ENCODE data around the gene ANKRD36C.
"Not testable (repeated sequence)": the region's sequence is repeated elsewhere in the genome, so short reads cannot be mapped to it uniquely, and the experiment has no call there.

ANKRD36C gene

GRCh38 chr2:95991351-95992094 lies at the start of gene ANKRD36C:
Gene ANKRD36C, minus strand, starts transcription at chr2:95991824. Its CDS starts 116 bp downstream, at chr2:95991708.
- not testable (repeated sequence) for FAIRE-seq

- FAIRE-seq: not testable (repeated sequence)
These were observed 43.9 kb upstream of the ANKRD36C start for GRCh38 chr2:96035554-96035953.

- FAIRE-seq: not testable (repeated sequence)
These were observed 43.2 kb upstream of the ANKRD36C start, which contains the start of gene GPAT2 for GRCh38 chr2:96034792-96035191. Gene GPAT2, minus strand, starts transcription at chr2:96034916. Its CDS starts 2,557 bp downstream, at chr2:96032359.

- FAIRE-seq: peak; percentile 97
These were observed 42.4 kb upstream of the ANKRD36C start for GRCh38 chr2:96033997-96034396.

- FAIRE-seq: not testable (repeated sequence)
These were observed 36.2 kb upstream of the ANKRD36C start for GRCh38 chr2:96027725-96028325.

- FAIRE-seq: not testable (repeated sequence)
These were observed 34.1 kb upstream of the ANKRD36C start for GRCh38 chr2:96025755-96026154.

GRCh38 chr2:96025194-96025492 lies 33.5 kb upstream of the ANKRD36C start:
- FAIRE-seq: no peak

GRCh38 chr2:96024336-96025193 lies 32.9 kb upstream of the ANKRD36C start:
- FAIRE-seq: no peak

- not testable (repeated sequence) for FAIRE-seq
These were observed 32.1 kb upstream of the ANKRD36C start for GRCh38 chr2:96023701-96024100.

- not testable (repeated sequence) for FAIRE-seq
These were observed 31.2 kb upstream of the ANKRD36C start for GRCh38 chr2:96022701-96023447.

- not testable (repeated sequence) for FAIRE-seq
These were observed 30.5 kb upstream of the ANKRD36C start for GRCh38 chr2:96022126-96022525.

GRCh38 chr2:96021142-96021541 lies 29.5 kb upstream of the ANKRD36C start:
- FAIRE-seq: not testable (repeated sequence)

GRCh38 chr2:96019909-96020590 lies 28.4 kb upstream of the ANKRD36C start:
- FAIRE-seq: not testable (repeated sequence)

- FAIRE-seq: not testable (repeated sequence)
These were observed 24.7 kb upstream of the ANKRD36C start for GRCh38 chr2:96016321-96016720.

- FAIRE-seq: not testable (repeated sequence)
These were observed 21.2 kb upstream of the ANKRD36C start for GRCh38 chr2:96012792-96013264.

- FAIRE-seq: not testable (repeated sequence)
These were observed 20.6 kb upstream of the ANKRD36C start for GRCh38 chr2:96012086-96012791.

GRCh38 chr2:96011129-96011455 lies 19.5 kb upstream of the ANKRD36C start:
- FAIRE-seq: not testable (repeated sequence)

GRCh38 chr2:96010320-96011128 lies 18.9 kb upstream of the ANKRD36C start:
- FAIRE-seq: not testable (repeated sequence)

GRCh38 chr2:96009833-96010232 lies 18.2 kb upstream of the ANKRD36C start:
- FAIRE-seq: not testable (repeated sequence)

- FAIRE-seq: not testable (repeated sequence)
These were observed 16.4 kb upstream of the ANKRD36C start for GRCh38 chr2:96008051-96008450.
